Osteoblast (primary cell): ENCODE results near the gene ZFPM1. TPM values are rescaled to one million over a fixed set of nuclear protein-coding genes. Genes with fewer than 3 reads are reported as not detected.

ENCODE experiments used
- DNase-seq: peaks from one replicate; pipeline ENCODE4 v3.0.0; 2011; ENCODE audit warnings: low spot score, mixed read lengths; ENCODE audit not compliant: insufficient read length; ENCODE audit errors: missing footprints
- H2AFZ ChIP-seq: 2 replicates; pipeline ENCODE4 v1.6.0; 2011; ENCODE audit warnings: mild to moderate bottlenecking, low read length
- H3K27ac ChIP-seq: 2 replicates; pipeline ENCODE4 v1.5.1; 2011; ENCODE audit warnings: mild to moderate bottlenecking, low read depth, low read length, moderate library complexity
- H3K27me3 ChIP-seq: 2 replicates; pipeline ENCODE4 v1.6.0; 2012; ENCODE audit warnings: mild to moderate bottlenecking, control low read depth, inconsistent platforms, low read length, moderate library complexity; ENCODE audit not compliant: insufficient read depth
- H3K36me3 ChIP-seq: 2 replicates; pipeline ENCODE4 v1.5.1; 2011; ENCODE audit warnings: mild to moderate bottlenecking, low read length, control low read depth, moderate library complexity; ENCODE audit not compliant: insufficient read depth
- H3K4me1 ChIP-seq: 2 replicates; pipeline ENCODE4 v1.5.1; 2011; ENCODE audit warnings: mild to moderate bottlenecking, low read length, control low read depth, moderate library complexity; ENCODE audit not compliant: insufficient read depth
- H3K4me2 ChIP-seq: 2 replicates; pipeline ENCODE4 v1.6.0; 2011; ENCODE audit warnings: mild to moderate bottlenecking, low read length; ENCODE audit not compliant: insufficient read depth
- H3K4me3 ChIP-seq: fragments of 200-600 bp; sonication (generic); 3 replicates; pipeline ENCODE4 v1.5.1; 2012; ENCODE audit warnings: mild to moderate bottlenecking, low read length, inconsistent platforms; ENCODE audit not compliant: insufficient read depth
- H3K79me2 ChIP-seq: 2 replicates; pipeline ENCODE4 v1.6.0; 2012; ENCODE audit warnings: mild to moderate bottlenecking, low read length, control low read depth, inconsistent platforms; ENCODE audit not compliant: insufficient read depth
- H3K9me3 ChIP-seq: 2 replicates; pipeline ENCODE4 v1.5.1; 2011; ENCODE audit warnings: low read depth, low read length, control low read depth
- H4K20me1 ChIP-seq: 2 replicates; pipeline ENCODE4 v1.6.0; 2012; ENCODE audit warnings: mild to moderate bottlenecking, low read length, control low read depth; ENCODE audit not compliant: insufficient read depth
- total RNA-seq: library from RNA; depleted of rRNA; stranded (reverse); fragments of >200 nt; gene quantifications from 2 replicates; pipeline ENCODE4 v1.2.3, GENCODE V29; 2012
- TF ChIP-seq, protein P1 (sequence below): IDR thresholded peaks from 2 replicates; pipeline ENCODE4 v1.5.1; 2011; ENCODE audit warnings: mild to moderate bottlenecking, low read depth, low read length, moderate library complexity; ENCODE audit errors: extremely low read depth

Gene ZFPM1
- total RNA-seq, 1 donor = 2.2 TPM

DNA sequence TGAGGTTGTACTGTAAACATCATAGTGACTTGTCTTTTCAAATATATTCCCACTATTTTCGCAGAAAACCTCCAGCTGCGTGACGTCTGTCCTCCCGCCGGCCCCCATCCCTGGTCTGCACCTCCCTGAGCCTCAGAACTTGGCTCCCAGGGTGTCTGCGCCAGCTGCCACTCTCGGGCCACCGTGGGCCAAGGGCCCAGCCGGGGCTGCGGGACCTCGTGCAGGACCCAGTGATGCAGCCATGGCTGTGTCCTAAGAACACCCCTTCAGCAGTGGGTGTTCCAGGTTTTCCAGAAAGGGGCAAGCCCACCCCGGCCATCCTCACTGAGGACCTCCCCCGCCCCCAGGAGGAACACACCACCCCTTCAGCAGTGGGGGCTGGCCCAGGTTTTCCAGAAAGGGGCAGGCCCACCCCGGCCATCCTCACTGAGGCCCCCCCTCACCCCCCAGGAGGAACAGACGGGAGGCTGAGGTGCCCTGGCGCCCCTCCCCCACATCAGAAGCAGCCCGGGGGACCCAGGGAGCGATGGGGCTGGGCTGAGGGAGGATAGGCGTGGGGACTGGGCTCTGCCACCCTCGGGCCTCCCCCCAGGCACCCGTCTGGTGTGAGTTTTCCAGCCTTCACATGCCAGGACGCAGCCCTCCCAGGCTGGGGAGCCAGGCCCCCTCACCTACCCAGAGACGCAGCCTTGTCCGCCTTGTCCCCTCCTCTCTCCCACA is 12.2 kb upstream of the ZFPM1 start:
- no peak overlapping the region for H2AFZ ChIP-seq
- H3K27me3 ChIP-seq = peaks cover 7% of the 10 kb centered on the region
- DNase-seq = no peak
- H3K4me1 ChIP-seq = no peaks in the 10 kb centered on the region
- no peaks in the 10 kb centered on the region for H3K9me3 ChIP-seq
- H3K79me2 ChIP-seq = no peaks in the 10 kb centered on the region
- TF ChIP-seq, protein P1, sequence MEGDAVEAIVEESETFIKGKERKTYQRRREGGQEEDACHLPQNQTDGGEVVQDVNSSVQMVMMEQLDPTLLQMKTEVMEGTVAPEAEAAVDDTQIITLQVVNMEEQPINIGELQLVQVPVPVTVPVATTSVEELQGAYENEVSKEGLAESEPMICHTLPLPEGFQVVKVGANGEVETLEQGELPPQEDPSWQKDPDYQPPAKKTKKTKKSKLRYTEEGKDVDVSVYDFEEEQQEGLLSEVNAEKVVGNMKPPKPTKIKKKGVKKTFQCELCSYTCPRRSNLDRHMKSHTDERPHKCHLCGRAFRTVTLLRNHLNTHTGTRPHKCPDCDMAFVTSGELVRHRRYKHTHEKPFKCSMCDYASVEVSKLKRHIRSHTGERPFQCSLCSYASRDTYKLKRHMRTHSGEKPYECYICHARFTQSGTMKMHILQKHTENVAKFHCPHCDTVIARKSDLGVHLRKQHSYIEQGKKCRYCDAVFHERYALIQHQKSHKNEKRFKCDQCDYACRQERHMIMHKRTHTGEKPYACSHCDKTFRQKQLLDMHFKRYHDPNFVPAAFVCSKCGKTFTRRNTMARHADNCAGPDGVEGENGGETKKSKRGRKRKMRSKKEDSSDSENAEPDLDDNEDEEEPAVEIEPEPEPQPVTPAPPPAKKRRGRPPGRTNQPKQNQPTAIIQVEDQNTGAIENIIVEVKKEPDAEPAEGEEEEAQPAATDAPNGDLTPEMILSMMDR = no peak
- no peak overlapping the region for H3K4me2 ChIP-seq
- no peaks in the 10 kb centered on the region for H4K20me1 ChIP-seq
- H3K36me3 ChIP-seq = no peaks in the 10 kb centered on the region
- H3K27ac ChIP-seq = no peak overlapping the region
- H3K4me3 ChIP-seq = no peak overlapping the region

DNA sequence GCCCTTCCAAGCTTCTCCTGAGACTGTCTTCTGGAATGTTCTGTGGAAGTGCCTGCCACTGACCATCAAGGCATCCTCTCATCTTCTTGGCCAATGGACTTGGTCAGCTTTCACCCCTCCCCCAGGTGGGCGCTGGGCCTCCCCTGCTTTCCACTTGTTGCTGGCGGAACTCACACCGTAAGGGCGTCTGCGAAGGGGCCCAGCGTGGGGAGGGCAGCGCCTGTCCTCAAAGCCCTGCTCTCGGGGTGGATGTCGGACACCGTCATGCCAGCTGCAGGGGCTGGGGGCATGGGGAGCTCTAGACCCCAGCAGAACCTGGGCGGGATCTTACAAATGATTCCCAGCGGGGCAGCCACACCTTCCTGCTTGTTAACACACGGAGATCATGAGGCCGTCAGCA is 11.6 kb upstream of the ZFPM1 start:
- Histone ChIP-seq H3K27ac (no peak overlapping the region), H3K79me2 (no peaks in the 10 kb centered on the region), H3K4me2 (no peak overlapping the region), H4K20me1 (no peaks in the 10 kb centered on the region), H3K4me1 (no peaks in the 10 kb centered on the region), H3K4me3 (no peak overlapping the region), H3K27me3 (peaks cover 7% of the 10 kb centered on the region), H3K9me3 (no peaks in the 10 kb centered on the region), H2AFZ (no peak overlapping the region), H3K36me3 (no peaks in the 10 kb centered on the region)
- DNase-seq = no peak
- TF ChIP-seq, protein P1 = no peak

DNA sequence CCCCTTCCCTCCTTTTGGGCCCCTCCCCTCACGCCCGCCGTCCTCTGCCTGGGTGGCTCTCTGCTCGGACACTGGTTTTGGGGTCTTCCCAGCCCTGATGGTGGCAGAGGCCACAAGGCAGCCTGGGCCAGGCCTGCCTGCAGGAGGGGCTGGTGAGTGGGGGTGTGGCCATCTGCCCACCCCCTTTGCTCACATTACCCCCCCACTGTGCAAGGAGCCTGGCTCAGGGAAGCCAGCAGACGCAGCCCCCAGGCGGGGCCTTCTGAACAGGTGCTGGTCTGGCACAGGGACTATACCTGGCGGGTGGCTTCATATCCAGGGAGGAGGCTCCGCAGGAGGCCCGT is 10.7 kb upstream of the ZFPM1 start:
- TF ChIP-seq, protein P1 = no peak
- DNase-seq = no peak
- Histone ChIP-seq H4K20me1 (peaks cover 2% of the 10 kb centered on the region), H3K79me2 (no peaks in the 10 kb centered on the region), H3K27ac (no peak overlapping the region), H3K4me2 (no peak overlapping the region), H2AFZ (no peak overlapping the region), H3K27me3 (peaks cover 7% of the 10 kb centered on the region), H3K4me3 (no peak overlapping the region), H3K9me3 (no peaks in the 10 kb centered on the region), H3K4me1 (no peaks in the 10 kb centered on the region), H3K36me3 (no peaks in the 10 kb centered on the region)

DNA sequence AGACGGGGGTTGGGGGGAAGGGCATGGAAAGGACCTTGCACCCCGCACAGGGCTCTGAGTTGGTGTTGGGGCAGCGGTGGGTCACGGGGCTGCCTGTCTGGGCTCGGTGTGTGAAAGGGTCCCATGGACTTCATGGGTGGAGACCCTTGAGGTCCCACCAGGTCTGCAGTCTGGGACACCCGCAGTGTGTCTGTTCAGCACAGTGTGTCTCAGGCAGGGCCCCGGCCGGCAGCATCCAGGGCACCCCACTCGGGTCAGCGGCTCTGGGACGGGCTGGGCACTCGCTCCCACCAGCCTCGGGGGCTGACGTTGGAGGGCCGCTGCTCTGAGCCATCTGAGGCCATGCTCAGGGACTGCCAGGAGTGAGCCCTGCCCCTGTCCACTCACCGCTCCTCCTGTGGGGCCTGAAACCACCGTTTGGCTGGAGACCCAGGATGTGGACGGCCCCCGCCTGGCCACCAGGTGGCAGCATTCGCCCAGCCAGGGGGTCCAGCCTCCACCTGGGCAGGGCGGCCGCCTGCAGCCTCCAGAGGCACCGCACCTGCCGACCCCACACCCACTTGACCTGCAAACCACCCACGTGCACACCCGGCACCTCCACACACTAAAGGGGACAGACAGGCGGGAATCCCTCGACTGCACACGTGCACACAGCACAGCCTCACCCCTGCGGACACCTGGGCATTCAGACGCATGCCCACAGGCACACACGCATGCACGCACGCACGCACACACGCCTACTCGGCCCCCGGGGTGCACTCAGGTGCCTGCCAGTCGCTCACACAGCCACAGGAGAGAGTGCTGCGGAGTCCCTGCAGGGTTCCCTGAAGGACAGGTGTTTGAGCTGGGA is 10.1 kb upstream of the ZFPM1 start:
- no peaks in the 10 kb centered on the region for H3K4me1 ChIP-seq
- no peak overlapping the region for H3K4me3 ChIP-seq
- no peak overlapping the region for H3K4me2 ChIP-seq
- peaks cover 7% of the 10 kb centered on the region for H3K27me3 ChIP-seq
- peak; percentile 100 for DNase-seq
- H3K9me3 ChIP-seq = no peaks in the 10 kb centered on the region
- H2AFZ ChIP-seq = no peak overlapping the region
- H3K27ac ChIP-seq = no peak overlapping the region
- peaks cover 2% of the 10 kb centered on the region for H4K20me1 ChIP-seq
- TF ChIP-seq, protein P1 = peak; percentile 80
- no peaks in the 10 kb centered on the region for H3K36me3 ChIP-seq
- H3K79me2 ChIP-seq = no peaks in the 10 kb centered on the region
